GM19324 (cell line): ENCODE data around the gene PRKG1.
"Not testable (repeated sequence)": the region's sequence is repeated elsewhere in the genome, so short reads cannot be mapped to it uniquely, and the experiment has no call there.

Experiments
- ATAC-seq: cut with Tn5 transposase; IDR thresholded peaks from one replicate; pipeline ENCODE4 v1.9.1; 2021; ENCODE audit warnings: mild to moderate bottlenecking, moderate library complexity; ENCODE audit not compliant: unreplicated experiment, low FRiP score

PRKG1 gene

GRCh38 chr10:52004342-52004949, 930.2 kb downstream of the PRKG1 start:
- ATAC-seq: no peak

DNA sequence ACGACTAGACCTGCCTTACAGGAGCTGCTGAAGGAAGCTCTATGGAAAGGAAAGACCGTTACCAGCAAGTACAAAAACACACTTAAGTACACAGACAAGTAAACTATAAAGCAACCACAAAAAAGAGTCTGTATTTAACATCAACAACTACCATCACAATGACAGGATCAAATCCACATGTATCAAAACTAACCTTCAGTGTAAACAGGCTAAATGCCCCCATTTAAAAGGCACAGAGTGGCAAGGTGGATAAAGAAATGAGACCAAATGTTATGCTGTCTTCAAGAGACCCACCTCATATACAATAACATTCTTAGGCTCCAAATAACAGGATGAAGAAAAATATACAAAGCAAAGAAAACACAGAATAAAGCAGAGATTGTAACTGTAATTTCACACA, 932.8 kb downstream of the PRKG1 start:
- no peak for ATAC-seq

- ATAC-seq: no peak
Measured at GRCh38 chr10:52011118-52011517, 936.8 kb downstream of the PRKG1 start.

DNA sequence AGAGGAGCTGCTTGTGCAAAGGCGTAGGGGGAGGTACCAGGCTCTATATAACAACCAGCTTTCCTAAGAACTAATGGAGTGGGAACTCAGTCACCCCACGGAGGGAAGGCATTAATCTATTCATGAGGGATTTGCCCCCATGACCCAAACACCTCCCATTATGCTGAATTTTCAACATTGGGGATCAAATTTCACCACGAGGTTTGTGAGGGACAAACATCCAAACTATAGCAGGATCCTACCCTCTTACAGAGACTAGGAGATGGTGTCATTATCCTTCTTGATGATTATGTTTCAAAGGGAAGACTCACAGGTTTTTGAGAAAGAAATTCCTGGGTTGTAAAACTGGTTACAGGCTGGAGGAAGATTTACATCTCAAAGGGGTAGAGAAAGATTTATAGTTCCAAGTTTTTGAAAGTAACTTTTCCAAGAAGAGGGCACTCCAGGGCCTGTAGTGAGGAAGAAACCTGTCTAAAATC, 944.8 kb downstream of the PRKG1 start:
- no peak for ATAC-seq

- ATAC-seq: no peak
Measured at GRCh38 chr10:52019656-52020055, 945.4 kb downstream of the PRKG1 start.

DNA sequence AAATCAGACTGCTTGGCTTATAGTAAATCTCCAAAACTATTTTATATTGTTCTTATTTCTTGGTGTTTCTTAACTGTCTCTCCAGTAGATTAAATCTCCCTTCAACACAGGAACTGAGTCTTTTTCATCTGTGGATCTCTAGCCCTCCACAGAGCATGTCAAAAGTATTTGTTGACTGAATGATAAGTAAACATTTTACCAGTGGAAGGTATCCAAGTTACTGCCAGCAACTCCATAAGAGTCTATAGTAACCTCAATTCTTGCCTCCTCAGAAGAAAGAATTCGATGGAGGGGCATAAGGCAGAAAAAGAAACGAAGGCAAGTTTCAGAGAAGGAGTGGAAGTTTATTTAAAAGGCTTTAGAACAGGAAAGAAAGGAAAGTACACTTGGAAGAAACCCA, 945.9 kb downstream of the PRKG1 start:
- no peak for ATAC-seq

- no peak for ATAC-seq
Measured at GRCh38 chr10:52020702-52021101, 946.4 kb downstream of the PRKG1 start.

- no peak for ATAC-seq
Measured at GRCh38 chr10:52027055-52027705, 952.9 kb downstream of the PRKG1 start.

GRCh38 chr10:52028523-52028858, 954.2 kb downstream of the PRKG1 start:
- ATAC-seq: no peak

- no peak for ATAC-seq
Measured at GRCh38 chr10:52029628-52030027, 955.3 kb downstream of the PRKG1 start.

DNA sequence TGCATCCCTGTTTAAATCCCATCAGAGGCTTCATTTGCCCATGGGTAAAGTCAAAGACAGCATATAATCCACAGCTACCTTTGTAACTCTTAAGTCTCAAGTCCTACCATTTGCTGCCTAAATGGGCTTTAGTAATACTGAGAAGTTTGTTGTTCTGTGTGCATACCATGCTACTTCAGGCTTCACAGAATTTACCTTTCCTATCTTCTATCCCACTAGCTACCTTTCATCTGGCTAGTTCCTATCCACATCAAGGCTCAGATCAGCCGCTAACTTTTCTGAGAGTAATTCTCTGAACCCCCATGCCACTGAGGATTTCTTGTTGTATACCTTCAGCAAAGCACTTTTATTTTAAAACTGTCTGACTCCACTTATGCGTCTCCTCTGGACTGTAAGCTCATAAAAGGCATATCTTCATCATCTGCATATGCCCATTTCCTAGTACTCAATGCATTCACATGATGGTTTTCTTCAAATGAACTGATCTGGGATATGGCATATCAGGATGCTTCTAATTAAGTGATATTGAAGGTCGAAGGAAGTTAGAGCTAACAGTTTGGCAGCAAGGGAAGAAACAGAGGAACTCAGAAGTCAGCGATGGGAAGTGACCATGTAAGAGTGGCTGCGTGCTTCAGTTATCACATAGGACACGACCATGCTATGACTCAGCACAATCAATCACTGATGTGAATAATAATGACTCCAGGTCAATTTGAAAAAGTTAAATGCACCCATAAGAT, 955.9 kb downstream of the PRKG1 start:
- no peak for ATAC-seq

GRCh38 chr10:52030975-52031374, 956.7 kb downstream of the PRKG1 start:
- ATAC-seq: no peak

DNA sequence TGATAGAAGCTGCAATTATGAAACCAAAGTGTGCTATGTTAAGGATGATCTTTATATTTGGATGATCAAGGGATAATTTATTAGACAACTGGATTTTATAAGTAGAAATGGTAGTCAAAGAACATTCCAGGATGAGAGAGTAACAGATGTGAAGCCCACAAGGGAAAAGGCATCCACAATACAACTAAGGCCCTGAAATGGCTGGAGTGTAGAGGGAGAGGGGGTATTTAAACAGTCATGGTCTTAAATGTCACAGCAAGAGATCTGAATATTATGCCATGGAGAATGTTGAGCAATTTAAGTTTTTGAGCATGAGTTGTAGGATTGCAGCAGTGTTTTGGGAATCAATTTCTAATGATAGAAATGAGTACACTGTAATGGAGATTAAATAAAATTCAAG, 957.5 kb downstream of the PRKG1 start:
- ATAC-seq: no peak

DNA sequence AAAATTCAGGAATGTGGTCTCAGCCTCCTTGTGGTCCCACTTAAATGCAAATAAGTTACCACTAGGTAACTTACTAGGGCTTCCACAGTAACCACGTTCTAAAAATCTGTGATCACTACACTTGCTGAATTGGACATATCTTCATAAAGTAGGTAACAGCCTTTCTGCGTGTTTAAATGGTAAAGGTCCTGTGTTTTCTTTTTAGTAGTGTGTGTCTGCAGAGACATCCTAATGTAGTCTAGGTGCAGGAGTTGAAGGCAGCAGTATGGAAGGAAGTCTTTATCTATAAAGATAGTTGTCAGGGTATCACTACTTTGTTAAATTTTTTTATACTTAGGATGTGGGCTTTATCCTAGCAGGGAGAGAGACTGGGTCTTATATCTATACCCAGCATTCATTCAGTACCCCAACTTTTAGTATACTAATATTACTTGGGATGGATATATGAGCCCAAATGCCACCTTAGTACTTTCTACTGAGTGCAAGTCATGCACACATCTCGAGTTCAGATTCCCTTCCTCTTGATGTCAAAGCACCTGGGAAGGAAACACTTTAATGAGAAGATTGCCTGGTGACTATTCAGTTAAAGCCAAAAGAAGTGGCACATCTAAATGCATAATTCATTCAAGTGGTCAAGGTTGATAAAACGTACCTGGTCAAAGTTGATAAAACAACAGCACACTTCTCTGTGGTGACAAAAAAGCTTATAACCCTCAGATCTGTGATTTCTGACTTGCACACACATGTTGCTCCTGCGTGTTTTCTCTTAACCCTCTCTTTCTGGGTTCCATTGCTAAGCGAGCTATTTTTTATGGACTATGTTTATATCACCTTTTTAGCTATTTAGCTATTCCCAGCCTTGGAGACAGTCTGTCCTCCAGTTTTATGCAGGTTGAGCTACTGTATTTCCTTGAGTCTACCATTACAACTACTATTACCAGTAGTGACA, 958.7 kb downstream of the PRKG1 start:
- ATAC-seq: no peak

GRCh38 chr10:52039002-52039793, 964.9 kb downstream of the PRKG1 start:
- ATAC-seq: not testable (repeated sequence)

GRCh38 chr10:52040486-52040885, 966.2 kb downstream of the PRKG1 start:
- no peak for ATAC-seq

DNA sequence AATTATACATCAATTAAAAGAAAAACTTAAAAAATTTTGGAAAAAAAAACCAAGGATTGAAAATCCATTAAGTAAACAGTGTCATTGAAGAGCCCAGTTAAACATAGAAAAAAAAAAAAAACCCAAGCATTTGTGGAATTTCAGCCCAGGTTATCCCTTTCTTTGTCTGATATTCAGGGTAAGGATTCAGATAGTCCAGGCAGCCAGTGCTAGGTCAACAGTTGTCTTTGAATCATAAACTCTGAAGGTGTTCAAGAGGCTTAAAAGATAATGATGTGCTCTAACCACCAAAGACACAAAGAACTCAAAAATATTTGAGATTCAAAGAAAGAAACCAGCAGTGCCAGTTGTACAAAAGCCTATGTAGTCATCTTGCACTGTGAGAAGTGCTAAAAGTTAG, 969.5 kb downstream of the PRKG1 start:
- ATAC-seq: no peak

GRCh38 chr10:52048051-52048450, 973.8 kb downstream of the PRKG1 start:
- ATAC-seq: no peak

- no peak for ATAC-seq
Measured at GRCh38 chr10:52050429-52051047, 976.3 kb downstream of the PRKG1 start.
